HG02852 (cell line): ENCODE results near the gene MYO9A.
A peak's percentile ranks its signal among the peaks of the same experiment; 100 is the strongest.

Experiments
- ATAC-seq: cut with Tn5 transposase; IDR thresholded peaks from one replicate; pipeline ENCODE4 v1.9.1; 2021; ENCODE audit warnings: mild to moderate bottlenecking, moderate library complexity; ENCODE audit not compliant: unreplicated experiment

Gene MYO9A

GRCh38 chr15:71791975-71792374, 326.0 kb downstream of the MYO9A start:
- no peak for ATAC-seq

DNA sequence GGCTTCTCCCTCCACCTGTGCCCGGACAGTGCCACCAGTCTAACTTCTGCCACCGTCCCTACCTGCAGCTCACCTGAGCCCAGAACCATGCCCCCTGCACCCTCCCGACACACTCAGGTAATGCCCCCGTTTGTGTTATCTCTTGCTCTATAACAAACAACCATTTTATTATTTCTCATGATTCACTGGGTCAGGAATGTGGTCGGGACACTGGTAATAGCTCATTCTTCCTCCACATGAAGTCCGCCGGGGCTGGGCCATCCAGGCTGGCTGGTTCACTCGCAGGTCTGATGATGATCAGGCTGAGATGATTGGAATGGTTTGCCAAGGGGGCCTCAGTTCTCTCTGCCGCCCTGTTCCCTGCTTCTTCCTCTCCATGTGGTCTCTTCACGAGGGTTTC, 327.9 kb downstream of the MYO9A start:
- no peak for ATAC-seq

DNA sequence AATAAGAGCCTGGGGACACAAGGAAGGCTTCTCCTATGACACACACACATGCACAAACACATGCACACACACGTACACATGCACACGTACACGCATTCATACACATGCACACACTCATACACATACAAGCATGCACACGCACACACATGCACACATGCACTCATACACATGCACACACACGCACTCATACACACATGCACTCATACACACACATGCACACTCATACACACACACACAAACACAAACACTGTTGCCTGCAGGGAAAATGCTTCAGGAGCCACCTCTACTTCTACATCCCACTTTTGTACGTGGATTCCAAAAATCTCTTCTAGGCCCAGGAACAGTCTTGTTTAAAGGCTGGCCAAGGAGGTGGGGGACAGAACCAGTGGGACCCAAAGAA, 328.3 kb downstream of the MYO9A start:
- ATAC-seq, result no peak

GRCh38 chr15:71788646-71789579, 329.0 kb downstream of the MYO9A start:
- no peak for ATAC-seq

- ATAC-seq, result no peak
Observed at GRCh38 chr15:71786673-71787072, 331.3 kb downstream of the MYO9A start.

- no peak for ATAC-seq
Observed at GRCh38 chr15:71785996-71786395, 332.0 kb downstream of the MYO9A start.

GRCh38 chr15:71784719-71785118, 333.2 kb downstream of the MYO9A start:
- no peak for ATAC-seq

DNA sequence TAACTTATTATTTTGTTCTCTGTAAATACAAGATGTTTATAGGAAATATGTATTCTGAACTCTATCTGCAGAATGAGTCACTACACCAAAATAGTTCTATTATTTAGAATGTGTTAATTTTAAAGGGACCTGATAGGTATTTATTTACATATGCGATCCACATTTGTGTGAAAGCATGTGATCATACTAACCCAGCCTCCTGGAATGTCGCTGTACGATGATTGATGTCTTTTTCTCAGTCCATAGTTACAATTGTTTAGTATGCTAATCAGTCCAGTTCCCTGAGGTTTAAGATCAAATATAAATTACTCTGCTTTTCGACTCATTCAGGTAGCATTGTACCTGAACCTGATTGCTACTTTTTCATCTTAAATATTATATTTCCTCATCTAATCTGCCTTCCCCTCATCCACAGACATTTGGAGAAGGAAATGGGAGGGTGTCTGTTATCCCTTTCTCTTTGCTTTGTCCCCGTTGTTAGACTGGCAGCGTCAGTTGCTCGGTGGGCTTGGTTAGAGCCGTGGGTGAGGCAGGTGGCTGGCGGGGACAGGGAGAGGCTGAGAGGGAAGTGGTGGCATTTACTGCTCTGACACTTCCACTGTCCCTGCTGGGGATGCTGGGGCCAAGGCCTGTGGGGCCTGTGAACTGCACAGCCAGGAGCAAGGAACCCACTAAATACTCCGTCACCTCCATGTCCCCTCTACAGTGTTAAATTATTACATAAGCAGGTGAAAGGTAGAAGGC, 335.4 kb downstream of the MYO9A start:
- ATAC-seq, result no peak

GRCh38 chr15:71781965-71782265, 336.0 kb downstream of the MYO9A start:
- ATAC-seq, result no peak

DNA sequence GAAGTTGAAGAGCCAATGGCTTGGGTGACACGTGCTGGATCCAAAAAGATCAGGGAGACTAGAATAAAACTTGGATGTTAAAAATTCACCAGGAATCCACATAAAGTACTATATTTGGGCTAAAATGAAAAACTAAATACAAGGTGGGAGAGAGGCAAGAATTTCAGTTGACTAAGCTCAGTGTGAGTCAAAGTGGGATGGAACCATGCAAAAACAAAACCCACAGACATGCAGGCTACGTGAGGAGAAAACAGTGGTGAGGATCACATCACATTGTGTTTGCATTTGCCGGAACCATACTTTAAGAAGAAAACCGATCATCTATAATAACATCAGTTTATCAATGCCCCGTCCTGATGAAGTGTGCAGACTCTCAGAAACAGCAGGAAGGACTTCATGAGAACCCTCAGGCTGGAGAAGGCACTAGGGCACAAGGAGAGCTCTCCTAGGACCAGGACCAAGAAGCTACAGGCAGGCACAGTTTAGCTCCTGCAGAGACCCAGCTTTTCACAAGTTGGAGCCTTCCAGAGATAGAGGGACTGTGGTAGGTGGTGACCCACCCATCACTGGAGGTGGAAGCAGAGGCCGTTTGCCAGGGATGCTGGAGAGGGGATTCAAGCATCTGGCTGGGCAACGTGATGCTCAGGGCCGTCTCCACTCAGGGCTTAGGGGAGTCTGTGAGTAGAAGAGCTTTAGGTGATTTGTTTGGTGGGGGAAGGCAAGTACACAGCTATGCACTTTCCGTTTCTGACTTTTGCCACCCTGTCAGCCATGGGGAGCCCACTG, 336.6 kb downstream of the MYO9A start:
- ATAC-seq, result peak; percentile 76

- no peak for ATAC-seq
Observed at GRCh38 chr15:71780115-71780976, 337.6 kb downstream of the MYO9A start.

- no peak for ATAC-seq
Observed at GRCh38 chr15:71779073-71779797, 338.7 kb downstream of the MYO9A start.

- no peak for ATAC-seq
Observed at GRCh38 chr15:71777216-71777943, 340.6 kb downstream of the MYO9A start.

DNA sequence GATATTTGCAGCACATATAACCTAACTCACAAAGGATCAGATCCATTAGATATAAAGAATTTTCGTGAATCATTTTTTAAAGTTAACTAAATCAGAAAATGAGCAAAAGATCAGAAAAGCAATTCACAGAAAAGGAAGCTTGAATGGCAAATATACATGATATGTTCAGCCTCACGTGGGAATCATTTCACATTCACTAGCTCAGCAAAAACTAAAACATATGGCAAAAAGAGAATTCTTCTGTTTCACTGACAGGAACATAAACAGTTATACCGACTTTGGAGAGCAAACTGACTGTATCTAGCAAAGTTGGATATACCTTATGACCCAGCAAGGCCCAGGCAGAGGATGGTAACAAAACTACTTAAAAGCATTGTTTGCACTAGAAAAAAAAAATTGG, 341.6 kb downstream of the MYO9A start:
- no peak for ATAC-seq

- no peak for ATAC-seq
Observed at GRCh38 chr15:71775856-71776255, 342.1 kb downstream of the MYO9A start.

DNA sequence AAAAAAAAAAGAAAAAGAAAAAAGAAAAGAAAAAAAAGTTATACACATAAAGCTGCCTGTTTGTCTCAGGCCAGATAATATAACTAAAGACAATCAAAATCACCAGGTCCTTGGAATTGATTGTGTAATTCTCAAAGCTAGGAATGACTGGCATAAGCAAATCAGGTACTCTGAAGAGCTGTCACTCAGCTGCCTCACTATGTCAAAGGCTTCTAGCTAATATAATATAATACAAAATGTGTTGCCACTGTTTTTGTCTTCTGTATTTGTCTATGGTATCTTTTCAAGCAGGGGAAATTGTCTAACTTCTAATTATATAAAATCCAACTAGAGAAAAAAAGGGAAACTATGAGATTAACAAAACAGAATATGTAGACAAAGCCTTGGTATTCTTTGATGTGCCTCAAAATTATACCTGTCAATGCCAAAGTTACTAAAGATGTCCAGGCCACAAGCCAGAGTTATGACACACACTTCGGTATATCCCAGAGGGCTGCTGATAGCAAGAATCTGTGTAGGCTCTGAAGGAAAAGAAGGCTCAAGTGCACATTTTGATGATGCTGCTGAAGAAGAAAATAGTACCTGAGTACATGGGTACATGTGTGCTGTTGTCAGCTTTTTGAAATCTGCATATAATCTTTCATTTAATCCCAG, 344.6 kb downstream of the MYO9A start:
- ATAC-seq, result no peak
